C4-2B (cell line): ENCODE measurements around the gene OTOS.

ENCODE experiments used
- CTCF ChIP-seq: fragments of 450-650 bp; conservative IDR thresholded peaks from 2 replicates; pipeline ENCODE4 v1.5.1; 2017; ENCODE audit warnings: mild to moderate bottlenecking
- ZFX ChIP-seq: fragments of 450-650 bp; IDR thresholded peaks from 2 replicates; pipeline ENCODE4 v1.6.1; 2017

GRCh38 chr2:240140920-240141319, 462 bp upstream of the OTOS start:
- TF ChIP-seq CTCF (no peak), ZFX (no peak)
